HepG2 (cell line): Measurements from ENCODE around the gene MYO15A. TPM values are rescaled to one million over a fixed set of nuclear protein-coding genes. Genes with fewer than 3 reads are reported as not detected.
A peak's percentile ranks its signal among the peaks of the same experiment; 100 is the strongest.

Experiments
- MIER3 ChIP-seq: IDR thresholded peaks from 2 replicates; pipeline ENCODE4 v1.6.1; 2016; ENCODE audit warnings: missing compliant biosample characterization, borderline replicate concordance
- SRSF4 ChIP-seq: fragments of 200-400 bp; formaldehyde crosslinking; IDR thresholded peaks from one replicate; pipeline ENCODE4 v1.6.1; 2018; ENCODE audit warnings: mild to moderate bottlenecking, low read depth, low read length, moderate library complexity; ENCODE audit not compliant: poor library complexity, severe bottlenecking
- YEATS2 ChIP-seq: sonication (generic); formaldehyde crosslinking; IDR thresholded peaks from 2 replicates; pipeline ENCODE4 v1.4.0; 2020; ENCODE audit warnings: missing genetic modification reagents, borderline replicate concordance
- ZNF12 ChIP-seq: sonication (generic); formaldehyde crosslinking; IDR thresholded peaks from 2 replicates; pipeline ENCODE4 v1.5.0; 2020; ENCODE audit warnings: missing genetic modification reagents
- ZNF251 ChIP-seq: sonication (generic); formaldehyde crosslinking; IDR thresholded peaks from 2 replicates; pipeline ENCODE4 v1.9.0; 2021; ENCODE audit warnings: mild to moderate bottlenecking, missing genetic modification reagents
- ZNF556 ChIP-seq: sonication (generic); formaldehyde crosslinking; IDR thresholded peaks from 2 replicates; pipeline ENCODE4 v1.4.0; 2020; ENCODE audit warnings: mild to moderate bottlenecking, missing genetic modification reagents, borderline replicate concordance
- polyA plus RNA-seq, 8 experiments: library from polyadenylated mRNA; depleted of rRNA in 3 of 8; stranded (reverse) in 7 of 8; unstranded in 1 of 8; fragments of >200 nt; fragmentation: Illumina TruSeq in 4 of 8; extraction: Trizol in 4 of 8; gene quantifications; 2 replicates each; pipeline versions ENCODE4 v1.2.1 to v1.2.3, GENCODE V29; 2011 to 2016; ENCODE audit warnings: low read depth in 4 of 8, missing spikeins in 1 of 8, mixed read lengths in 1 of 8; ENCODE audit not compliant: insufficient read depth in 1 of 8
- total RNA-seq, 5 experiments: library from RNA; depleted of rRNA; stranded (reverse); fragments of >200 nt; fragmentation: Illumina TruSeq; extraction: Trizol; gene quantifications; 2 replicates each; pipeline ENCODE4 v1.2.3, GENCODE V29; 2016; ENCODE audit warnings: low read depth in 1 of 5
- TF ChIP-seq, protein P1 (sequence below), 2 experiments: sonication (generic) in 1 of 2; formaldehyde crosslinking in 1 of 2; IDR thresholded peaks; 2 replicates each; pipeline versions ENCODE4 v1.6.1 to v1.9.0; 2014 to 2022; ENCODE audit warnings: antibody characterized with exemption in 1 of 2, borderline replicate concordance in 1 of 2, inconsistent platforms in 1 of 2, low read depth in 1 of 2, missing genetic modification reagents in 1 of 2
- TF ChIP-seq, protein P2 (sequence below): sonication (generic); formaldehyde crosslinking; IDR thresholded peaks from 2 replicates; pipeline ENCODE4 v1.8.1; 2023; ENCODE audit warnings: mild to moderate bottlenecking, moderate library complexity, missing genetic modification reagents
- TF ChIP-seq, protein P3 (sequence below): sonication (generic); formaldehyde crosslinking; IDR thresholded peaks from 2 replicates; pipeline ENCODE4 v1.4.0; 2020; ENCODE audit warnings: missing genetic modification reagents
- TF ChIP-seq, protein P4 (sequence below): sonication (generic); formaldehyde crosslinking; IDR thresholded peaks from 2 replicates; pipeline ENCODE4 v1.9.0; 2021; ENCODE audit warnings: mild to moderate bottlenecking, missing genetic modification reagents

Gene MYO15A
- total and polyA plus RNA-seq, 2 of the 13 experiments (the other 11 are each of a cell fraction or from before 2014, with no cell fraction given): 0.07 to 0.20 TPM

DNA sequence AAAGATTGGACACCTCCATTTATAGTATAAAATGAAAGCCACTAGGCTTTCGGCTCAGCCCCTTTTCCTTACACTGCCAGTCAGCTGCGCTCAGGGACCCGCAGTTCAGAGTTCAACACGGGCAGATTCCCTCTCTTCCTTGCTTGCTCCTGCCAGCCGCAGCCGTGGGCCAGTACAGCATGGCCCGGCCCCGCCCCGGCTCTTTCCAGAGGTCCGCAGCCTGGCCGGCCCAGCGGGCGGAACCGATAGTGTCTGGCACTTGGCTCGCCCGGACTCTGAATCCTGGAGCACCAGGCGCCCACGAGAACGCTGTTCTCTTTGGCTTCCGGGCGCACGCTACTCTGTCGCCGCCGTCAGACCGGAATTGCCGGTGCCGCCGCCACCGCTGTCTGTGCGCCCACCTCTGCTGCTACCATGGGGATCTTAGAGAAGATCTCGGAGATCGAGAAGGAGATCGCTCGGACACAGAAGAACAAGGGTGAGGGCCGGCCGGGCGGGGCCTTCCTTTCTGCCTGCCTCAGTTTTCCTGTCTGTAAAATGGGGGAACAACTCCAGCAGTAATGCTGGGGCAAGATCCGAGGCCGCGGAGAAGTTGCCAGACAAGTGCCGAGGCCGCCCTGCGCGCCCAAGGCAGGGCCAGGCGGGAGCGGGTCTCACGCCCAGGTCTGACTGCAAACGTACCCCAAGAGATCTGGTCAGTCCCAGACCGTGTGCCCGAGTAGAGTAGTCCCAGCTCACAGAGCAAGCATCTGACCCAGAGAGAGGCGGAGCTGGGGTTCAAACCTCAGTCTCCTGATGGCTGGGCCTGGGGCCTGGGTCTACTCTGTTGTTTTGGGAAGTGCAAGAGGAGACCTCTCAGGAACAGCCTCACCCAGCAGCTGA, 20.7 kb upstream of the MYO15A start, which contains the start of gene DRG2 (continued):
- TF ChIP-seq ZNF251 (CRISPR knock-in tag) (no peak), ZNF12 (CRISPR knock-in tag) (peak; percentile 72; the same call in 1 of the 2 replicates), MIER3 (peak; percentile 98), YEATS2 (peak; percentile 97), ZNF556 (peak; percentile 100), SRSF4 (no peak)
- TF ChIP-seq, protein P1, sequence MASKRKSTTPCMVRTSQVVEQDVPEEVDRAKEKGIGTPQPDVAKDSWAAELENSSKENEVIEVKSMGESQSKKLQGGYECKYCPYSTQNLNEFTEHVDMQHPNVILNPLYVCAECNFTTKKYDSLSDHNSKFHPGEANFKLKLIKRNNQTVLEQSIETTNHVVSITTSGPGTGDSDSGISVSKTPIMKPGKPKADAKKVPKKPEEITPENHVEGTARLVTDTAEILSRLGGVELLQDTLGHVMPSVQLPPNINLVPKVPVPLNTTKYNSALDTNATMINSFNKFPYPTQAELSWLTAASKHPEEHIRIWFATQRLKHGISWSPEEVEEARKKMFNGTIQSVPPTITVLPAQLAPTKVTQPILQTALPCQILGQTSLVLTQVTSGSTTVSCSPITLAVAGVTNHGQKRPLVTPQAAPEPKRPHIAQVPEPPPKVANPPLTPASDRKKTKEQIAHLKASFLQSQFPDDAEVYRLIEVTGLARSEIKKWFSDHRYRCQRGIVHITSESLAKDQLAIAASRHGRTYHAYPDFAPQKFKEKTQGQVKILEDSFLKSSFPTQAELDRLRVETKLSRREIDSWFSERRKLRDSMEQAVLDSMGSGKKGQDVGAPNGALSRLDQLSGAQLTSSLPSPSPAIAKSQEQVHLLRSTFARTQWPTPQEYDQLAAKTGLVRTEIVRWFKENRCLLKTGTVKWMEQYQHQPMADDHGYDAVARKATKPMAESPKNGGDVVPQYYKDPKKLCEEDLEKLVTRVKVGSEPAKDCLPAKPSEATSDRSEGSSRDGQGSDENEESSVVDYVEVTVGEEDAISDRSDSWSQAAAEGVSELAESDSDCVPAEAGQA (IDR thresholded peaks at IDR 0.05; ENCODE audit: low read depth): peak; percentile 86
- TF ChIP-seq, protein P1 (CRISPR knock-in tag; IDR thresholded peaks at IDR 0.05; ENCODE audit: borderline replicate concordance): no peak
- TF ChIP-seq, protein P2, sequence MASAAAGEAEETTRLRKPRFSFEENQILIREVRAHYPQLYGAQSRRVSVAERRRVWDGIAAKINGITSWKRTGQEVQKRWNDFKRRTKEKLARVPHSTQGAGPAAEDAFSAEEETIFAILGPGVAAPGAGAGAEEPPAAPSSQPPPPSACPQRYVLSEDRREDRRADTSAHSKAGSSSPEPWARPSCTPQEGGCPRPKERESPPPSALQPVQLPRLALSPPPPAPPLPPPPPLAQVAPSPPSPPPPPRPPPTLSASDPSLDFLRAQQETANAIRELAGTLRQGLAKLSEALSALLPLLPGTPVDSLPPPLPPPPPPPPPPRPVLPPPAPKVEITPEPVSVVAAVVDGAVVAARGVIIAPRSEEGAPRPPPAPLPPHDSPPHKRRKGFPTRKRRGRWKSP (CRISPR knock-in tag): peak; percentile 93
- TF ChIP-seq, protein P3, sequence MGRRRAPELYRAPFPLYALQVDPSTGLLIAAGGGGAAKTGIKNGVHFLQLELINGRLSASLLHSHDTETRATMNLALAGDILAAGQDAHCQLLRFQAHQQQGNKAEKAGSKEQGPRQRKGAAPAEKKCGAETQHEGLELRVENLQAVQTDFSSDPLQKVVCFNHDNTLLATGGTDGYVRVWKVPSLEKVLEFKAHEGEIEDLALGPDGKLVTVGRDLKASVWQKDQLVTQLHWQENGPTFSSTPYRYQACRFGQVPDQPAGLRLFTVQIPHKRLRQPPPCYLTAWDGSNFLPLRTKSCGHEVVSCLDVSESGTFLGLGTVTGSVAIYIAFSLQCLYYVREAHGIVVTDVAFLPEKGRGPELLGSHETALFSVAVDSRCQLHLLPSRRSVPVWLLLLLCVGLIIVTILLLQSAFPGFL (CRISPR knock-in tag): no peak
- TF ChIP-seq, protein P4, sequence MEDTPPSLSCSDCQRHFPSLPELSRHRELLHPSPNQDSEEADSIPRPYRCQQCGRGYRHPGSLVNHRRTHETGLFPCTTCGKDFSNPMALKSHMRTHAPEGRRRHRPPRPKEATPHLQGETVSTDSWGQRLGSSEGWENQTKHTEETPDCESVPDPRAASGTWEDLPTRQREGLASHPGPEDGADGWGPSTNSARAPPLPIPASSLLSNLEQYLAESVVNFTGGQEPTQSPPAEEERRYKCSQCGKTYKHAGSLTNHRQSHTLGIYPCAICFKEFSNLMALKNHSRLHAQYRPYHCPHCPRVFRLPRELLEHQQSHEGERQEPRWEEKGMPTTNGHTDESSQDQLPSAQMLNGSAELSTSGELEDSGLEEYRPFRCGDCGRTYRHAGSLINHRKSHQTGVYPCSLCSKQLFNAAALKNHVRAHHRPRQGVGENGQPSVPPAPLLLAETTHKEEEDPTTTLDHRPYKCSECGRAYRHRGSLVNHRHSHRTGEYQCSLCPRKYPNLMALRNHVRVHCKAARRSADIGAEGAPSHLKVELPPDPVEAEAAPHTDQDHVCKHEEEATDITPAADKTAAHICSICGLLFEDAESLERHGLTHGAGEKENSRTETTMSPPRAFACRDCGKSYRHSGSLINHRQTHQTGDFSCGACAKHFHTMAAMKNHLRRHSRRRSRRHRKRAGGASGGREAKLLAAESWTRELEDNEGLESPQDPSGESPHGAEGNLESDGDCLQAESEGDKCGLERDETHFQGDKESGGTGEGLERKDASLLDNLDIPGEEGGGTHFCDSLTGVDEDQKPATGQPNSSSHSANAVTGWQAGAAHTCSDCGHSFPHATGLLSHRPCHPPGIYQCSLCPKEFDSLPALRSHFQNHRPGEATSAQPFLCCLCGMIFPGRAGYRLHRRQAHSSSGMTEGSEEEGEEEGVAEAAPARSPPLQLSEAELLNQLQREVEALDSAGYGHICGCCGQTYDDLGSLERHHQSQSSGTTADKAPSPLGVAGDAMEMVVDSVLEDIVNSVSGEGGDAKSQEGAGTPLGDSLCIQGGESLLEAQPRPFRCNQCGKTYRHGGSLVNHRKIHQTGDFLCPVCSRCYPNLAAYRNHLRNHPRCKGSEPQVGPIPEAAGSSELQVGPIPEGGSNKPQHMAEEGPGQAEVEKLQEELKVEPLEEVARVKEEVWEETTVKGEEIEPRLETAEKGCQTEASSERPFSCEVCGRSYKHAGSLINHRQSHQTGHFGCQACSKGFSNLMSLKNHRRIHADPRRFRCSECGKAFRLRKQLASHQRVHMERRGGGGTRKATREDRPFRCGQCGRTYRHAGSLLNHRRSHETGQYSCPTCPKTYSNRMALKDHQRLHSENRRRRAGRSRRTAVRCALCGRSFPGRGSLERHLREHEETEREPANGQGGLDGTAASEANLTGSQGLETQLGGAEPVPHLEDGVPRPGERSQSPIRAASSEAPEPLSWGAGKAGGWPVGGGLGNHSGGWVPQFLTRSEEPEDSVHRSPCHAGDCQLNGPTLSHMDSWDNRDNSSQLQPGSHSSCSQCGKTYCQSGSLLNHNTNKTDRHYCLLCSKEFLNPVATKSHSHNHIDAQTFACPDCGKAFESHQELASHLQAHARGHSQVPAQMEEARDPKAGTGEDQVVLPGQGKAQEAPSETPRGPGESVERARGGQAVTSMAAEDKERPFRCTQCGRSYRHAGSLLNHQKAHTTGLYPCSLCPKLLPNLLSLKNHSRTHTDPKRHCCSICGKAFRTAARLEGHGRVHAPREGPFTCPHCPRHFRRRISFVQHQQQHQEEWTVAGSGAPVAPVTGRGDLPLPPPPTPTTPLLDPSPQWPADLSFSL (CRISPR knock-in tag): peak; percentile 75
